CD14-positive monocyte (primary cell): Measurements from ENCODE around the gene FOXO6. TPM values are rescaled to one million over a fixed set of nuclear protein-coding genes. Genes with fewer than 3 reads are reported as not detected.

Experiments
- DNase-seq, 3 donors: peaks; one replicate each; pipeline ENCODE4 v3.0.0-alpha.2; 2011 to 2022
- H2AFZ ChIP-seq: 2 replicates; pipeline ENCODE4 v1.6.0; 2012; ENCODE audit warnings: mild to moderate bottlenecking, low read depth, low read length, inconsistent platforms; ENCODE audit not compliant: insufficient read depth, poor library complexity, severe bottlenecking
- H3K27ac ChIP-seq, 2 donors: 1 replicate in 1 of 2; 2 replicates in 1 of 2; pipeline ENCODE4 v1.5.1; 2012 to 2013; ENCODE audit warnings: low read length in 2 of 2, control low read depth in 1 of 2, inconsistent platforms in 1 of 2, low read depth in 1 of 2, mild to moderate bottlenecking in 1 of 2
- H3K27me3 ChIP-seq, 2 donors: one replicate each; pipeline versions ENCODE4 v1.6.0 to v1.6.1; 2011 to 2013; ENCODE audit warnings: low read length in 2 of 2; ENCODE audit not compliant: control insufficient read depth in 2 of 2, insufficient read depth in 2 of 2
- H3K36me3 ChIP-seq, 2 donors: replicated peaks in 1 of 2; 1 replicate in 1 of 2; 2 replicates in 1 of 2; pipeline versions ENCODE4 v1.5.1 to v1.6.1; 2012 to 2013; ENCODE audit warnings: low read length in 2 of 2, control low read depth in 1 of 2, inconsistent platforms in 1 of 2, mild to moderate bottlenecking in 1 of 2; ENCODE audit not compliant: insufficient read depth in 2 of 2, control insufficient read depth in 1 of 2
- H3K4me1 ChIP-seq, 2 donors: 1 replicate in 1 of 2; 2 replicates in 1 of 2; pipeline versions ENCODE4 v1.5.1 to v1.6.1; 2012 to 2013; ENCODE audit warnings: low read length in 2 of 2, control low read depth in 1 of 2, inconsistent platforms in 1 of 2, mild to moderate bottlenecking in 1 of 2, moderate library complexity in 1 of 2; ENCODE audit not compliant: insufficient read depth in 2 of 2, control insufficient read depth in 1 of 2
- H3K4me2 ChIP-seq: replicated peaks from 2 replicates; pipeline ENCODE3; 2012; ENCODE audit warnings: low read length, moderate library complexity, mild to moderate bottlenecking; ENCODE audit not compliant: poor library complexity, severe bottlenecking; ENCODE audit errors: extremely low read depth
- H3K4me3 ChIP-seq, 3 experiments: fragments of 200-600 bp in 1 of 3; sonication (generic) in 1 of 3; replicated peaks in 1 of 3; 1 replicate in 2 of 3; 2 replicates in 1 of 3; pipeline ENCODE4 v1.5.1; 2011 to 2013; ENCODE audit warnings: low read length in 3 of 3, mild to moderate bottlenecking in 3 of 3, control low read depth in 2 of 3, low read depth in 2 of 3, inconsistent platforms in 1 of 3, moderate library complexity in 1 of 3
- H3K79me2 ChIP-seq: 2 replicates; pipeline ENCODE4 v1.6.0; 2012; ENCODE audit warnings: mild to moderate bottlenecking, control low read depth, inconsistent platforms, low read length, moderate library complexity; ENCODE audit not compliant: insufficient read depth
- H3K9ac ChIP-seq: 2 replicates; pipeline ENCODE4 v1.6.0; 2017; ENCODE audit warnings: low read length, mild to moderate bottlenecking; ENCODE audit not compliant: insufficient read depth, poor library complexity, severe bottlenecking
- H3K9me3 ChIP-seq, 2 donors: replicated peaks in 1 of 2; 1 replicate in 1 of 2; 2 replicates in 1 of 2; pipeline versions ENCODE4 v1.5.1 to v1.6.1; 2012 to 2013; ENCODE audit warnings: low read length in 2 of 2, control low read depth in 1 of 2; ENCODE audit not compliant: control insufficient read depth in 1 of 2, insufficient read depth in 1 of 2
- H4K20me1 ChIP-seq: 2 replicates; pipeline ENCODE4 v1.6.0; 2012; ENCODE audit warnings: mild to moderate bottlenecking, low read length, control low read depth, moderate library complexity; ENCODE audit not compliant: insufficient read depth
- H3K27ac Mint-ChIP-seq, 7 donors: one replicate each; pipeline ENCODE4 v1.8.0; 2020; ENCODE audit warnings: mild to moderate bottlenecking in 7 of 7, mixed read lengths in 7 of 7, moderate library complexity in 6 of 7, inconsistent platforms in 2 of 7
- H3K27me3 Mint-ChIP-seq, 3 donors: one replicate each; pipeline ENCODE4 v1.8.0; 2021 to 2022; ENCODE audit warnings: low read depth in 3 of 3, mild to moderate bottlenecking in 3 of 3, mixed read lengths in 3 of 3, moderate library complexity in 3 of 3, inconsistent platforms in 1 of 3
- H3K36me3 Mint-ChIP-seq, 2 donors: one replicate each; pipeline ENCODE4 v1.8.0; 2020; ENCODE audit warnings: mixed read lengths in 2 of 2, inconsistent platforms in 1 of 2, mild to moderate bottlenecking in 1 of 2
- H3K4me1 Mint-ChIP-seq: one replicate; pipeline ENCODE4 v1.8.0; 2020; ENCODE audit warnings: mild to moderate bottlenecking, mixed read lengths
- H3K4me3 Mint-ChIP-seq, 2 donors: one replicate each; pipeline ENCODE4 v1.8.0; 2020; ENCODE audit warnings: mild to moderate bottlenecking in 2 of 2, mixed read lengths in 2 of 2, moderate library complexity in 1 of 2
- H3K9me3 Mint-ChIP-seq, 7 donors: one replicate each; pipeline ENCODE4 v1.8.0; 2020 to 2022; ENCODE audit warnings: mixed read lengths in 7 of 7, mild to moderate bottlenecking in 6 of 7, moderate library complexity in 6 of 7, inconsistent platforms in 2 of 7
- CTCF ChIP-seq: fragments of 200-600 bp; IDR thresholded peaks from one replicate; pipeline ENCODE4 v1.8.0; 2022; ENCODE audit warnings: antibody characterized with exemption, mild to moderate bottlenecking
- WGBS: methylation state at CpG from one replicate; pipeline ENCODE4 v1.1.5; 2013; ENCODE audit warnings: missing lambda C conversion rate; ENCODE audit not compliant: insufficient coverage; 5-methylcytosine and 5-hydroxymethylcytosine counted together
- intact Hi-C, 2 donors: fragments of 100-400 bp; cut with micrococcal nuclease; formaldehyde crosslinking; loops; one replicate each; pipeline versions ENCODE4 v1.15.0 to v1.15.1; 2023
- polyA plus RNA-seq, 3 donors: library from polyadenylated mRNA; depleted of rRNA in 1 of 3; unstranded in 2 of 3; stranded (reverse) in 1 of 3; fragments of 300-500 nt in 2 of 3; fragments of >200 nt in 1 of 3; fragmentation: Illumina TruSeq in 2 of 3; gene quantifications; 1 replicate in 2 of 3; 2 replicates in 1 of 3; pipeline ENCODE4 v1.2.3, GENCODE V29; 2012 to 2021

Gene FOXO6
- polyA plus RNA-seq, 3 donors = 0.05 TPM; not detected in 2

- Histone ChIP-seq H2AFZ (no peak overlapping the region), H3K36me3 (no peaks in the 10 kb centered on the region), H3K27me3 (no peaks in the 10 kb centered on the region), H4K20me1 (no peaks in the 10 kb centered on the region), H3K9me3 (peaks cover 0 to 7% of the 10 kb centered on the region in 2 donors), H3K4me2 (no peak overlapping the region), H3K79me2 (no peaks in the 10 kb centered on the region), H3K9ac (no peak overlapping the region), H3K4me3 (no peak overlapping the region), H3K4me1 (no peaks in the 10 kb centered on the region), H3K27ac (no peak overlapping the region)
- Mint-ChIP-seq H3K9me3 (peaks cover 5 to 12% (median 8%) of the 10 kb centered on the region in 7 donors), H3K27me3 (peaks cover 7 to 16% (median 12%) of the 10 kb centered on the region in 3 donors), H3K4me1 (peaks cover 6% of the 10 kb centered on the region), H3K4me3 (no peak overlapping the region), H3K36me3 (no peaks in the 10 kb centered on the region), H3K27ac (peak overlapping the region in 2 of 7 donors; percentile 20 to 69)
- no peak for TF ChIP-seq CTCF
- intact Hi-C loops = no loop called here
- DNase-seq = no peak
- 53% methylated on average over 6 of the region's 17 CpGs for WGBS
Observed at GRCh38 chr1:41343790-41344699, 17.2 kb upstream of the FOXO6 start.

GRCh38 chr1:41344708-41345159 lies 16.5 kb upstream of the FOXO6 start:
- H3K27me3 ChIP-seq = no peaks in the 10 kb centered on the region
- no peaks in the 10 kb centered on the region for H3K4me1 ChIP-seq
- DNase-seq = no peak
- no peaks in the 10 kb centered on the region for H3K79me2 ChIP-seq
- WGBS = no CpG with 5 or more reads among the region's 5 CpGs
- Mint-ChIP-seq H3K9me3 (peaks cover 2 to 7% (median 3%) of the 10 kb centered on the region in 7 donors), H3K27ac (no peak overlapping the region), H3K4me3 (no peak overlapping the region), H3K36me3 (no peaks in the 10 kb centered on the region), H3K4me1 (peaks cover 6% of the 10 kb centered on the region), H3K27me3 (peaks cover 12 to 14% (median 12%) of the 10 kb centered on the region in 3 donors)
- H3K4me3 ChIP-seq = no peak overlapping the region
- H3K9ac ChIP-seq = no peak overlapping the region
- no peaks in the 10 kb centered on the region for H4K20me1 ChIP-seq
- H3K9me3 ChIP-seq = peaks cover 0 to 4% of the 10 kb centered on the region in 2 donors
- no peak overlapping the region for H3K27ac ChIP-seq
- H3K36me3 ChIP-seq = no peaks in the 10 kb centered on the region
- intact Hi-C loops = no loop called here
- H3K4me2 ChIP-seq = no peak overlapping the region
- TF ChIP-seq CTCF = no peak
- no peak overlapping the region for H2AFZ ChIP-seq
